ENCODE measurements around the gene SH3RF3. TPM values are rescaled to one million over a fixed set of nuclear protein-coding genes. Genes with fewer than 3 reads are reported as not detected.

The SH3RF3 gene
- total and polyA plus RNA-seq, 9 of the 15 experiments (the other 6 are each of a cell fraction or from before 2014, with no cell fraction given), result 0.02 TPM; not detected in 8

DNA sequence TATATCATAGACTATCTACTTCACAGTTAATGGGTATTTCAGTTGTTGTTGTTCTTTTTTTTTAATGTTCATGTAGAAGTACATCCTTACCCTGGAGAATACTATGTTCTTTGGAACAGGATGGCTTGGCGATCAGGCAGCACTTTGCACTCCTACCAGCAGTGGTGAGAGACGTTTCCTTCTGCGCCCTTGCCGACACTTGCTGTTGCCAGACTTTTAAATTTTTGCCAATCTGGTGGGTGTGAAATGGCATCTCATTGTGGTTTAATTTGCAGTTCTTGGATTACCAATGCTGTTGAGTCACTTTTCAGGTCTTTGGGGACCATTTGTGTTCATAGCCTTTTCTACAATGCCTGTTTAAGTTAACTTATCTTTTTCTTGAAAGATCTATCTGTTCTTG, 197.3 kb downstream of the SH3RF3 start:
- H3K9ac ChIP-seq (ENCODE audit: insufficient read depth in 1 of 2, low read depth in 2 of 2, low read length in 2 of 2), result no peak overlapping the region
- no peak overlapping the region for H2AFZ ChIP-seq (ENCODE audit: low read depth, low read length)
- no TSS peak for BruUV-seq (replicated peaks)
- no peak for FAIRE-seq
- no peak for ATAC-seq
- no peak for DNase-seq (ENCODE audit: extremely low read depth in 1 of 4, low spot score in 3 of 4)
- no peak overlapping the region for H3K27ac ChIP-seq (ENCODE audit: extremely low read depth, low read depth, low read length)
- H3K9me3 ChIP-seq (replicated peaks; ENCODE audit: control insufficient read depth, insufficient read depth, low read depth, low read length), result no peaks in the 10 kb centered on the region
- H3K4me3 ChIP-seq, result no peak overlapping the region
- 0% methylated on average over 4 of the region's 4 CpGs for WGBS (ENCODE audit: insufficient coverage, low coverage, missing lambda C conversion rate)
- H3K9me1 ChIP-seq (ENCODE audit: control insufficient read depth, insufficient read depth, low read length), result no peaks in the 10 kb centered on the region
- H3K79me2 ChIP-seq (ENCODE audit: control insufficient read depth, insufficient read depth, low read length), result no peaks in the 10 kb centered on the region
- CTCF ChIA-PET (ENCODE audit: low intra/inter-chr PET ratio), result no interaction called here
- peaks cover 3 to 17% of the 10 kb centered on the region in 2 experiments; a peak in 4 of 5 replicates for H3K27me3 ChIP-seq (ENCODE audit: control insufficient read depth in 2 of 2, insufficient read depth in 2 of 2, low read length in 2 of 2)
- intact Hi-C loops (cut with micrococcal nuclease) (no loop called here), in situ Hi-C loops (cut with MboI) (no loop called here)
- no peaks in the 10 kb centered on the region for H3K4me1 ChIP-seq (replicated peaks in 1 of 2; ENCODE audit: control insufficient read depth in 2 of 2, insufficient read depth in 2 of 2, low read length in 2 of 2)
- no peaks in the 10 kb centered on the region for H4K20me1 ChIP-seq (replicated peaks; ENCODE audit: control insufficient read depth, insufficient read depth, low read length)
- H3K4me2 ChIP-seq (ENCODE audit: insufficient read depth, low read length), result no peak overlapping the region
- H3K36me3 ChIP-seq (ENCODE audit: control insufficient read depth, insufficient read depth, low read length), result no peaks in the 10 kb centered on the region
- POLR2A ChIA-PET, result no interaction called here
- no peak for TF ChIP-seq FOSL1 (tag; conservative IDR thresholded peaks at IDR 0.05)
- TF ChIP-seq, protein P1, sequence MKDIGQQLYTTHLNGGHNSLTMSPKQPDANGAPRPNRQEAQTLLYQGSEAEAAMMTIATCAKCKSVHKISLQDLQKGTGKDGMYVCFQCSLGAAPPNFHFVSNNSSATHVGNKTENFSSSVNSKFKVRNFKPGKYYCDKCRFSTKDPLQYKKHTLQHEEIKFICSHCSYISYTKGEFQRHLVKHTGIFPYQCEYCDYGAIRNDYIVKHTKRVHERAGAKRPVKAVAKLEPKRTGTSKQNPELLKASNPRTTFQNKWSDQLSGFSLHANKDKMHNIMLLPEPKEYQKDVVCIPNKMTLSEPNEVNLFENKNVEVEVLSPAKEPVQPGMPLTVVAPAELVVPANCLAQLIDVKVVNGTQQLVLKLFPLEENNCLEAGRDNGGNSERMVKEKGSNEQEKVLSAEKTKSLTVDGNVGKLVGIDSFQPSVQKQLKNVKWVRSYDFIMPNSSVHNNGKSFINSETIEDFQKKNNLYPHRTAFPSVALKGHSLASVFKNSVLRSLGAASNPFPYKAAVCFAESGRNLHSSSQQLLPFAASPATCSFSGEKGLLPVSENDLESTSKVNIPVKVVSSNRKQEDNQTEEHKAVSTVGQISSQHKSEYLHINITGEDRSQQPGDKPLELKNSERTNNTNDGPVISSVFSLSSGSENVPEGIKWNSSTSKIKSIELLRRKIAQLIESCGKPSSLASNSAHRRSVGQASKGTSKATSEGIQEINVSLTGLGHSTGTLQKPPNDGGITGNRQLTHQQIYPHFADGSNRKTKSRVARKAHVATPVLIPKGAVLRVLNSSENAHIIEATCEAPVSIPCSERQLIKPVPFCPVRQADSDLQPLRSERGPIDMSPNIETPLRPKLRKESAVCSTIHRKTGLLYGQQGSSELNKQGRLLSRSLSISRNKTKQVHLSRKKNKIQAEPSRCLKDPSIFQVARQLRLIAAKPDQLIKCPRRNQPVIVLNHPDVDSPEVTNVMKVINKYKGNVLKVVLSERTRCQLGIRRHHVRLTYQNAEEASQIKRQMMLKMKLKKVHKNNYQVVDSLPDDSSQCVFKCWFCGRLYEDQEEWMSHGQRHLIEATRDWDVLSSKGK (CRISPR knock-in tag; IDR thresholded peaks at IDR 0.05), result no peak
- no peak for TF ChIP-seq ZKSCAN1 (IDR thresholded peaks at IDR 0.05; ENCODE audit: low read depth, low read length)
- no peak for TF ChIP-seq HMGN3 (IDR thresholded peaks at IDR 0.05; ENCODE audit: borderline replicate concordance, extremely low read depth, insufficient read length, low read depth, low read length)
- TF ChIP-seq RUNX1 (IDR thresholded peaks at IDR 0.05; ENCODE audit: low read depth), result no peak
- no peak for TF ChIP-seq ZNF124 (CRISPR knock-in tag; IDR thresholded peaks at IDR 0.05)
- no peak for TF ChIP-seq MYNN (IDR thresholded peaks at IDR 0.05)
- TF ChIP-seq MYNN (CRISPR knock-in tag; IDR thresholded peaks at IDR 0.05), result no peak
- TF ChIP-seq, protein P2, sequence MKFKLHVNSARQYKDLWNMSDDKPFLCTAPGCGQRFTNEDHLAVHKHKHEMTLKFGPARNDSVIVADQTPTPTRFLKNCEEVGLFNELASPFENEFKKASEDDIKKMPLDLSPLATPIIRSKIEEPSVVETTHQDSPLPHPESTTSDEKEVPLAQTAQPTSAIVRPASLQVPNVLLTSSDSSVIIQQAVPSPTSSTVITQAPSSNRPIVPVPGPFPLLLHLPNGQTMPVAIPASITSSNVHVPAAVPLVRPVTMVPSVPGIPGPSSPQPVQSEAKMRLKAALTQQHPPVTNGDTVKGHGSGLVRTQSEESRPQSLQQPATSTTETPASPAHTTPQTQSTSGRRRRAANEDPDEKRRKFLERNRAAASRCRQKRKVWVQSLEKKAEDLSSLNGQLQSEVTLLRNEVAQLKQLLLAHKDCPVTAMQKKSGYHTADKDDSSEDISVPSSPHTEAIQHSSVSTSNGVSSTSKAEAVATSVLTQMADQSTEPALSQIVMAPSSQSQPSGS (CRISPR knock-in tag; IDR thresholded peaks at IDR 0.05), result no peak
- TF ChIP-seq, protein P3, sequence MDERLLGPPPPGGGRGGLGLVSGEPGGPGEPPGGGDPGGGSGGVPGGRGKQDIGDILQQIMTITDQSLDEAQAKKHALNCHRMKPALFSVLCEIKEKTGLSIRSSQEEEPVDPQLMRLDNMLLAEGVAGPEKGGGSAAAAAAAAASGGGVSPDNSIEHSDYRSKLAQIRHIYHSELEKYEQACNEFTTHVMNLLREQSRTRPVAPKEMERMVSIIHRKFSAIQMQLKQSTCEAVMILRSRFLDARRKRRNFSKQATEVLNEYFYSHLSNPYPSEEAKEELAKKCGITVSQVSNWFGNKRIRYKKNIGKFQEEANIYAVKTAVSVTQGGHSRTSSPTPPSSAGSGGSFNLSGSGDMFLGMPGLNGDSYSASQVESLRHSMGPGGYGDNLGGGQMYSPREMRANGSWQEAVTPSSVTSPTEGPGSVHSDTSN (CRISPR knock-in tag; IDR thresholded peaks at IDR 0.05; ENCODE audit: low read depth), result no peak
- TF ChIP-seq, protein P3 (tag; conservative IDR thresholded peaks at IDR 0.05; ENCODE audit: low read depth), result no peak
- TF ChIP-seq, protein P4, sequence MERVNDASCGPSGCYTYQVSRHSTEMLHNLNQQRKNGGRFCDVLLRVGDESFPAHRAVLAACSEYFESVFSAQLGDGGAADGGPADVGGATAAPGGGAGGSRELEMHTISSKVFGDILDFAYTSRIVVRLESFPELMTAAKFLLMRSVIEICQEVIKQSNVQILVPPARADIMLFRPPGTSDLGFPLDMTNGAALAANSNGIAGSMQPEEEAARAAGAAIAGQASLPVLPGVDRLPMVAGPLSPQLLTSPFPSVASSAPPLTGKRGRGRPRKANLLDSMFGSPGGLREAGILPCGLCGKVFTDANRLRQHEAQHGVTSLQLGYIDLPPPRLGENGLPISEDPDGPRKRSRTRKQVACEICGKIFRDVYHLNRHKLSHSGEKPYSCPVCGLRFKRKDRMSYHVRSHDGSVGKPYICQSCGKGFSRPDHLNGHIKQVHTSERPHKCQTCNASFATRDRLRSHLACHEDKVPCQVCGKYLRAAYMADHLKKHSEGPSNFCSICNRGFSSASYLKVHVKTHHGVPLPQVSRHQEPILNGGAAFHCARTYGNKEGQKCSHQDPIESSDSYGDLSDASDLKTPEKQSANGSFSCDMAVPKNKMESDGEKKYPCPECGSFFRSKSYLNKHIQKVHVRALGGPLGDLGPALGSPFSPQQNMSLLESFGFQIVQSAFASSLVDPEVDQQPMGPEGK (CRISPR knock-in tag; IDR thresholded peaks at IDR 0.05; ENCODE audit: borderline replicate concordance), result no peak
- no peak for TF ChIP-seq PHTF2 (CRISPR knock-in tag; IDR thresholded peaks at IDR 0.05)
- no peak for TF ChIP-seq GABPB1 (CRISPR knock-in tag; IDR thresholded peaks at IDR 0.05)
- no peak for TF ChIP-seq MCM7 (IDR thresholded peaks at IDR 0.05)
